MM.1S (cell line): ENCODE results near the gene EIF2S1.
A peak's percentile ranks its signal among the peaks of the same experiment; 100 is the strongest.

Source experiments
- DNase-seq: peaks from one replicate; pipeline ENCODE4 v3.0.0-alpha.2; 2015
- H2AFZ ChIP-seq: fragments of 300-600 bp; sonication (generic); 2 replicates; pipeline ENCODE4 v1.6.0; 2016; ENCODE audit warnings: antibody characterized with exemption, low read length
- H3F3A ChIP-seq: fragments of 300-600 bp; sonication (generic); 2 replicates; pipeline ENCODE4 v1.6.1; 2016; ENCODE audit warnings: mild to moderate bottlenecking, antibody characterized with exemption, low read length, moderate library complexity, mixed read lengths; ENCODE audit not compliant: insufficient read depth
- H3K27ac ChIP-seq: fragments of 300-600 bp; sonication (generic); 2 replicates; pipeline ENCODE4 v1.5.1; 2016; ENCODE audit warnings: mild to moderate bottlenecking, low read length
- H3K27me3 ChIP-seq: fragments of 300-600 bp; sonication (generic); replicated peaks from 2 replicates; pipeline ENCODE4 v1.6.0; 2016; ENCODE audit warnings: low read length; ENCODE audit not compliant: insufficient read depth
- H3K36me3 ChIP-seq: fragments of 300-600 bp; sonication (generic); replicated peaks from 2 replicates; pipeline ENCODE4 v1.6.1; 2016; ENCODE audit warnings: mild to moderate bottlenecking, low read length, mixed read lengths; ENCODE audit not compliant: insufficient read depth
- H3K4me1 ChIP-seq: fragments of 300-600 bp; sonication (generic); 2 replicates; pipeline ENCODE4 v1.6.1; 2016; ENCODE audit warnings: low read length, mixed read lengths
- H3K4me2 ChIP-seq: fragments of 300-600 bp; sonication (generic); 2 replicates; pipeline ENCODE4 v1.6.0; 2016; ENCODE audit warnings: low read depth, low read length
- H3K4me3 ChIP-seq: fragments of 300-600 bp; sonication (generic); 2 replicates; pipeline ENCODE4 v1.5.1; 2016; ENCODE audit warnings: low read length, mixed read lengths
- H3K79me2 ChIP-seq: fragments of 300-600 bp; sonication (generic); 2 replicates; pipeline ENCODE4 v1.6.1; 2016; ENCODE audit warnings: mixed run types, low read length, mixed read lengths
- H3K9ac ChIP-seq: fragments of 300-600 bp; sonication (generic); 2 replicates; pipeline ENCODE4 v1.6.1; 2016; ENCODE audit warnings: low read length, mixed read lengths
- H3K9me2 ChIP-seq: fragments of 300-600 bp; sonication (generic); replicated peaks from 2 replicates; pipeline ENCODE4 v1.6.1; 2016; ENCODE audit warnings: mild to moderate bottlenecking, low read length, mixed read lengths; ENCODE audit not compliant: insufficient read depth
- H3K9me3 ChIP-seq: fragments of 300-600 bp; sonication (generic); replicated peaks from 2 replicates; pipeline ENCODE4 v1.6.1; 2016; ENCODE audit warnings: mild to moderate bottlenecking, low read length, mixed read lengths; ENCODE audit not compliant: insufficient read depth
- H4K20me1 ChIP-seq: fragments of 300-600 bp; sonication (generic); 2 replicates; pipeline ENCODE4 v1.6.1; 2016; ENCODE audit warnings: mild to moderate bottlenecking, low read length, moderate library complexity, mixed read lengths; ENCODE audit not compliant: insufficient read depth
- CTCF ChIP-seq: fragments of 300-600 bp; sonication (generic); IDR thresholded peaks from 2 replicates; pipeline ENCODE4 v1.5.1; 2016; ENCODE audit warnings: antibody characterized with exemption, low read length, mixed read lengths
- EZH2 ChIP-seq: fragments of 300-600 bp; sonication (generic); optimal IDR thresholded peaks from 2 replicates; pipeline ENCODE3; 2017; ENCODE audit warnings: low read depth, mild to moderate bottlenecking, antibody characterized with exemption, low read length, mixed read lengths
- EZH2phosphoT487 ChIP-seq: fragments of 300-600 bp; sonication (generic); IDR thresholded peaks from 2 replicates; pipeline ENCODE4 v1.6.1; 2018; ENCODE audit warnings: antibody characterized with exemption, low read length

The EIF2S1 gene

GRCh38 chr14:67417633-67418032 lies 57.5 kb downstream of the EIF2S1 start:
- Histone ChIP-seq H3K27me3 (no peaks in the 10 kb centered on the region), H3K36me3 (no peaks in the 10 kb centered on the region), H3K79me2 (no peaks in the 10 kb centered on the region), H3K4me3 (no peak overlapping the region), H3F3A (no peaks in the 10 kb centered on the region), H3K4me2 (no peak overlapping the region), H3K9ac (no peak overlapping the region), H3K27ac (no peak overlapping the region), H3K9me2 (no peaks in the 10 kb centered on the region), H2AFZ (no peak overlapping the region), H3K4me1 (no peaks in the 10 kb centered on the region), H4K20me1 (no peaks in the 10 kb centered on the region), H3K9me3 (no peaks in the 10 kb centered on the region)
- TF ChIP-seq CTCF, result no peak
- TF ChIP-seq EZH2phosphoT487, result no peak
- no peak for TF ChIP-seq EZH2
- DNase-seq, result no peak

- H4K20me1 ChIP-seq, result no peaks in the 10 kb centered on the region
- DNase-seq, result no peak
- H3K27ac ChIP-seq, result no peak overlapping the region
- no peaks in the 10 kb centered on the region for H3K9me2 ChIP-seq
- H3K4me1 ChIP-seq, result no peaks in the 10 kb centered on the region
- H3F3A ChIP-seq, result no peaks in the 10 kb centered on the region
- no peak overlapping the region for H3K9ac ChIP-seq
- no peaks in the 10 kb centered on the region for H3K27me3 ChIP-seq
- TF ChIP-seq EZH2phosphoT487 (no peak), EZH2 (no peak), CTCF (no peak)
- H3K4me3 ChIP-seq, result no peak overlapping the region
- no peak overlapping the region for H3K4me2 ChIP-seq
- no peaks in the 10 kb centered on the region for H3K36me3 ChIP-seq
- no peaks in the 10 kb centered on the region for H3K79me2 ChIP-seq
- H3K9me3 ChIP-seq, result no peaks in the 10 kb centered on the region
- H2AFZ ChIP-seq, result no peak overlapping the region
Measured at GRCh38 chr14:67418401-67419191, 58.5 kb downstream of the EIF2S1 start.

- Histone ChIP-seq H3K9ac (no peak overlapping the region), H4K20me1 (no peaks in the 10 kb centered on the region), H3K27ac (no peak overlapping the region), H3K27me3 (no peaks in the 10 kb centered on the region), H3K9me3 (no peaks in the 10 kb centered on the region), H3K4me3 (no peak overlapping the region), H3K4me2 (no peak overlapping the region), H3K79me2 (no peaks in the 10 kb centered on the region), H3K9me2 (no peaks in the 10 kb centered on the region), H3K4me1 (no peaks in the 10 kb centered on the region), H3F3A (no peaks in the 10 kb centered on the region), H2AFZ (no peak overlapping the region), H3K36me3 (no peaks in the 10 kb centered on the region)
- no peak for TF ChIP-seq EZH2
- TF ChIP-seq CTCF, result peak; percentile 67
- TF ChIP-seq EZH2phosphoT487, result no peak
- peak; percentile 43 for DNase-seq
Measured at GRCh38 chr14:67420102-67420739, 60.1 kb downstream of the EIF2S1 start.
